ENCODE measurements around the gene RDX.
"Not testable (repeated sequence)": the region's sequence is repeated elsewhere in the genome, so short reads cannot be mapped to it uniquely, and the experiment has no call there.

Gene RDX

GRCh38 chr11:110269996-110270395, 26.4 kb downstream of the RDX start:
- no peak for DNase-seq

GRCh38 chr11:110268441-110268840, 28.0 kb downstream of the RDX start:
- no peak for DNase-seq

- DNase-seq = no peak
Measured at GRCh38 chr11:110262072-110262403, 34.4 kb downstream of the RDX start.

GRCh38 chr11:110261195-110262071, 35.0 kb downstream of the RDX start:
- no peak for DNase-seq

GRCh38 chr11:110253525-110253924, 42.9 kb downstream of the RDX start:
- DNase-seq = no peak

- peak; percentile 62 for DNase-seq
Measured at GRCh38 chr11:110251836-110252235, 44.6 kb downstream of the RDX start.

- no peak for DNase-seq
Measured at GRCh38 chr11:110250168-110250567, 46.2 kb downstream of the RDX start.

- no peak for DNase-seq
Measured at GRCh38 chr11:110249766-110250165, 46.6 kb downstream of the RDX start.

GRCh38 chr11:110249066-110249465, 47.3 kb downstream of the RDX start:
- DNase-seq = no peak

GRCh38 chr11:110243791-110244190, 52.6 kb downstream of the RDX start:
- no peak for DNase-seq

- DNase-seq = no peak
Measured at GRCh38 chr11:110242746-110243145, 53.7 kb downstream of the RDX start.

GRCh38 chr11:110242188-110242587, 54.2 kb downstream of the RDX start:
- DNase-seq = no peak

GRCh38 chr11:110235966-110236365, 60.4 kb downstream of the RDX start:
- DNase-seq = no peak

- DNase-seq = no peak
Measured at GRCh38 chr11:110230377-110230776, 66.0 kb downstream of the RDX start.

- DNase-seq = no peak
Measured at GRCh38 chr11:110219006-110219785, 77.2 kb downstream of the RDX start.

GRCh38 chr11:110217936-110218335, 78.5 kb downstream of the RDX start:
- no peak for DNase-seq

- no peak for DNase-seq
Measured at GRCh38 chr11:110217223-110217877, 79.1 kb downstream of the RDX start.

- not testable (repeated sequence) for DNase-seq
Measured at GRCh38 chr11:110209313-110209694, 87.1 kb downstream of the RDX start.

GRCh38 chr11:110208678-110209312, 87.6 kb downstream of the RDX start:
- not testable (repeated sequence) for DNase-seq

- DNase-seq = no peak
Measured at GRCh38 chr11:110207123-110207522, 89.3 kb downstream of the RDX start.

GRCh38 chr11:110200836-110201235, 95.6 kb downstream of the RDX start:
- no peak for DNase-seq

- no peak for DNase-seq
Measured at GRCh38 chr11:110200241-110200640, 96.2 kb downstream of the RDX start.
